ENCODE data around the gene IL1RAP.
"Not testable (repeated sequence)": the region's sequence is repeated elsewhere in the genome, so short reads cannot be mapped to it uniquely, and the experiment has no call there.

Gene IL1RAP

DNA sequence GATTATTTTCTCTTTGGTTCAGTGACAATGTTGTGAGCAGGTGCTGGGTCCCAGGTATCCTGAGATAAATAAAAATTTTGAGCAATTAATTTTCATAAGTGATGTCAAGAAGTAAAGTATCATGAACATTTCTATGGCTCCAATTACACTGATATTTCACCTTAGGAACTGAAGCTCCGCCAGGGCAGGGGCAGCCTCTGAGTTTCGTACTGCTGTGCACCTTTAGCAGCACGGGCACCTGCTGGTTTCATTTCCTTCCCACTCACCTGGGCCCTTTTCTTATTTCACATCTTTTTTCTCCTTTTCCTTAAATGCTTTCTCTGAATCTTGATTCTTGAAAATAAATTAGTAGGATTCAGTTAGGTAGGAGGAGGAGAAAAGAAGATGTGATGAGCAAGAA, 1.2 kb upstream of the IL1RAP start:
- DNase-seq (ENCODE audit: low read depth in 2 of 2) = no peak

DNA sequence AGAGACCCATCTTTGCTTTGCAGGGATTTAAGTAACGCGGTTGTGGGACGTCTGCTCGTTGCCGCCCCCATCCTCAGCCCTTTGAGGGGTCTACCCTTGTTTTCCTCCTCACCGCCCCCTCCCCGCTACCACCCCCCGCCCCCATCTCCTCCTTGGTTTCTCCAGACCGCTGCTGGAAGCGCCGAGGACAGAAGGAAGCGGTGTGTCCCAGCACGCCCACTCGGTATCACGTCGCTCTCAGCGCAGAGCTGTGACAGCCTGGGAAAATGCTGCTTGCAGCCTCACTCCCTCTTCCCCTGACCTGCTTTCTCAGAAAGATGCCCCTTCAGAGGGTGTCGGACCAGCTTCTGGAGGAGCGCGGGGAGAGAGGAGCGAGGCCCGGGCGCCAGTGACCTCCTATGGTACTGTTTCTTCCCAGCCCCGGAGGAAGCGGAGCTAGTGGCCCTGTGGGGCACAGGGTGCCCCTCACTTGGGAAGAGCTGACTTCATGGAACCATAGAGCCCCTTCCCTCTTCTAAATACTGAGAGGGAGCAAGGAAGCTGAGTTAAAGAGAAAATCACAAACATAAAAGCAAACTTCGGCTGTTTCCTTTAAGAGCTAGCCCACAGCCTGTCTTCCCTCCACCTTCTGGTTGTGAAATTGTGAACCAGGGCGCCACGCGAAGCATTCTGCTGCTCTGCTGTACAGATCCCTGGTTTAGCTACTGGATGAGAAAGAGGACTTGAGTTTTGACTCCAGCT, 698 bp downstream of the IL1RAP start:
- DNase-seq (ENCODE audit: low read depth in 2 of 2) = peak; percentile 20 to 21

DNA sequence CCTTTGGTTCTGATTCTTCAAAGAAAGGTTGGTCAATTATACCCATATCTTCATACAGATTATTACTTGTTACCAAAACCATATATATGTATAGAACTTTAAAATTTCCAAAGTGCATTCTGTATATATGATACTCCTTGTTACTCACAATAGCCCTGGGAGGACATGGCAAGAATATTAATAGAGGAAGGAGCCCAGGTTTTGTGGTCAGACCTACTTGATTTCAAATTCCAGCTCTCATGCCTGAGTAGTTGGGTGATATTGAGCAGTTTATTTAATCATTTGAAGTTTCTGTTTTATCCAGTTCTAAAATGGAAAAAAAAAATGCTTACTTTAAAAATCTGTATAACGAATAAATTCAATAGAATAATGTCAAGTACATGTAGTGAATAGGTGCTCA, 2.5 kb downstream of the IL1RAP start:
- no peak for DNase-seq (ENCODE audit: low read depth in 2 of 2)

DNA sequence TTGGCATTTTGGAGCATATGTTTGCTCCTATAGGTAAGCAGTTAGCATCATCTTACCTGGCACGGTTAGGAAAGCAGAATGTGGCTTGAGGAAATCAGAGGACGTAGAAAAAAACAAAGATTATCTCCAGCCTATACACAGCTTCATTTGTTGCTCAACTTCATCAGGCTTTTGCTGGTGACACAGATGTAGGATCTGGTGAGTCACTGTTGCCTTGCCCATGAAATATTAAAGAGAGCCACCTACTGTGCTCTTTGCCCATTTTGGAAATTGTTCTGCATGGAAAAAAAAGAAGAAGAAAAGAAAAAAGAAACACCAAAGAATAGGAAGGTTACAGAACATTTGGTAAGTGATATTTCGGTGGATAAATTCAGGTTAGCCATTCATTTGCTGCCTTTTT, 3.8 kb downstream of the IL1RAP start:
- no peak for DNase-seq (ENCODE audit: low read depth in 2 of 2)

DNA sequence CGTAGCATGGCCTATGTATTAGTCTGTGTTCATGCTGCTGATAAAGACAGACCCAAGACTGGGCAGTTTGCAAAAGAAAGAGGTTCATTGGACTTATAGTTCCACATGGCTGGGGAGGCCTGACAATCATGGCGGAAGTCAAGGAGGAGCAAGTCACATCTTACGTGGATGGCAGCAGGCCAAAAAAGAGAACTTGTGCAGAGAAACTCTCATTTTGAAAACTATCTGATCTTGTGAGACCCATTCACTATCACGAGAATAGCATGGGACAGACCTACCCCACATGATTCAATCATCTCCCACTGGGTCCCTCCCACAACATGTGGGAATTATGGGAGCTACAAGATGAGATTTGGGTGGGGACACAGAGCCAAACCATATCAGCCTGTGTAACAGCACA, 4.6 kb downstream of the IL1RAP start:
- DNase-seq (ENCODE audit: low read depth in 2 of 2) = not testable (repeated sequence)

DNA sequence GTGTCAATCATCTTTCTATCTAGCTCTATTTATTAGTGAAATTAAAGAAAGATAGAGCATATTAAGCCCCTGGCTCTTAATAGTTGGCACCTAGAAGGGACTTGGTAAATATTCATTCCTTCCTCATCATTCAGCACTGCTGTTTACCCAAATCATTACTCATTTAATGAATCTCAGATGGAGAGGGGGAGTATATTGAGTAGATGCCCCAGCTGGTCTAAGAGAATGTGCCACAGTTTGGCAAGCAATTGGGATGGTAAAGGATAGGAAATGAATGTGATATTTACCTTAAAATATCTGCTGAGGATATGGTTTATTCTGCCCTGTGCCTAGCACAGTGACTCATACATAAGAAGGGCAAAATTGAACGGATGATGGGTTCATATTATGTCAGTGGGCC, 6.0 kb downstream of the IL1RAP start:
- DNase-seq (ENCODE audit: low read depth in 2 of 2) = no peak

DNA sequence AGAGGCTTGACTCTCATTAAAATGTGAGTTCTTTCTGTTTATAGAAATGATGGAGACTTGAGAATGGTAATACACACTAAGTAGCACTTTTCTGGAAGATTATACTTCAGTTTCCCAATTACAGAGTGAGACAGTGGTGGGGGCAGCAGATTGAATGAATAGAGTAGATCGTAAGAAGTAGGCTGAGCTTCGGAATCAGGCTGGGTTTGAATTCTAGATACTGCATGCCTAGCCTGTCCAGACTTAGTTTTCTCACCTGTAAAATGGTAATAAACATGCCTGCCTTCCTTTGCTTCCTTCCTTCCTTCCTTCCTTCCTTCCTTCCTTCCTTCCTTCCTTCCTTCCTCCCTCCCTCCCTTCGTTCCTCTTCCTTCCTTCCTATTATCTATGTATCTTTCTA, 8.1 kb downstream of the IL1RAP start:
- no peak for DNase-seq (ENCODE audit: low read depth in 2 of 2)

DNA sequence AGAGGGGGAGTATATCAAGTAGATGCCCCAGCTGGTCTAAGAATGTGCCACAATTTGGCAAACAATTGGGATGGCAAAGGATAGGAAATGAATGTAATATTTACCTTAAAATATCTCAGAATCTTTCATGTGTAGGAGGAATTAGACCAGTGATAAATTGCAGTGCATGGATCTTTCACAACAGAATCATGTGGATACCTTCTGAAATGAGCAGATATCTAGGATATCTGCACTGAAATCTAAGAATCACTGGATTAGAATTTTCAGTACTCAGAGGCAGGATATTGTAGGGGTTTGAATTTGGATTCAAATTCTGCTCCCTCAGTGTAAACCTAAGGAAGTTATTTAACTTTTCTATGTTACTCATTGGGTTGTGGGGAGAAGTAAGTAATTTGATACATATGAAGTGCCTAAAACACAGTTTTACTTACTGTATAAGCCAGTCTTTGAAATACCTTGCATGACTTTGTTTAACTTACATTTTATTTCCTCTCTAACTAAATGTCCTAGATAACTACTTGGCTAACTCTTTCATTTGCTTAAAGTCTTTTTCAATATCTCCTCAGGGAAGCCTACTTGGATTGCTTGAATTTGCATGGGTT, 8.8 kb downstream of the IL1RAP start:
- DNase-seq (ENCODE audit: low read depth in 2 of 2) = no peak

DNA sequence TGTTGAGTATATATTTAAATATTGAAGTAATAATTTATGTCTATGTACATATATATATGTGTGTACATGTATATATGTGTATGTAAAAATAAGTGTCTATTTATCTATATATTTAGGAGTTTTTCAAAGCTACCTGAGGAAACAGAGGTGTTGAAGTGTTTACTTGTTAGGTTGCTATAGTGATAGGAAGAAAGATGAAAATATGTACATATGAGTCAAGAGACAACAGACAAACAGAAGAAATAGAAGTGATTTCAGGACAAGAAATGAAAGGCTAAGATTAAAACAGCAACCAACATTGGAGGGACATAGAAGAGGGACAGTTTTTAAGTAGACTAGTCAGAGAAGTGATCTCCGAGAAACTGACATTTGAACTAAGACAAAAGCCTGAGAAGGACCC, 11.1 kb downstream of the IL1RAP start:
- DNase-seq (ENCODE audit: low read depth in 2 of 2) = no peak

DNA sequence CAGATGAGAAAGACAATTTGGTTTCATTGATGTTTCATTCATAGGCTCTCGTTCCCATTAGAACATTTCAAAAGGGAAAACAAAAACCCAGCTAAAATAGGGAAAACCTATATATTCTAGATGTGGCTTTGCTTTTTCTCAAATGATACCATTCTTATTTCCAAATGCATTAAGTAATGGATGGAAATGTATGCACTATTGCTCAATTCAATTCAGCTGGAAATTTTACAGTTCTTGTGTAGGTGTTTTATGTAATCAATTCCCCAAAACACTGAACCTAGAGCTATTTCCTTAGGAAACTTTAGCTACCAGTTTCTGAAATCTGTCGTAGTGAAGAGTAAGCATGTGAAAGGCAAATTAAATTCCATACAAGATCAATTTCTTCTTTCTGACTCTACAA, 11.7 kb downstream of the IL1RAP start:
- no peak for DNase-seq (ENCODE audit: low read depth in 2 of 2)

DNA sequence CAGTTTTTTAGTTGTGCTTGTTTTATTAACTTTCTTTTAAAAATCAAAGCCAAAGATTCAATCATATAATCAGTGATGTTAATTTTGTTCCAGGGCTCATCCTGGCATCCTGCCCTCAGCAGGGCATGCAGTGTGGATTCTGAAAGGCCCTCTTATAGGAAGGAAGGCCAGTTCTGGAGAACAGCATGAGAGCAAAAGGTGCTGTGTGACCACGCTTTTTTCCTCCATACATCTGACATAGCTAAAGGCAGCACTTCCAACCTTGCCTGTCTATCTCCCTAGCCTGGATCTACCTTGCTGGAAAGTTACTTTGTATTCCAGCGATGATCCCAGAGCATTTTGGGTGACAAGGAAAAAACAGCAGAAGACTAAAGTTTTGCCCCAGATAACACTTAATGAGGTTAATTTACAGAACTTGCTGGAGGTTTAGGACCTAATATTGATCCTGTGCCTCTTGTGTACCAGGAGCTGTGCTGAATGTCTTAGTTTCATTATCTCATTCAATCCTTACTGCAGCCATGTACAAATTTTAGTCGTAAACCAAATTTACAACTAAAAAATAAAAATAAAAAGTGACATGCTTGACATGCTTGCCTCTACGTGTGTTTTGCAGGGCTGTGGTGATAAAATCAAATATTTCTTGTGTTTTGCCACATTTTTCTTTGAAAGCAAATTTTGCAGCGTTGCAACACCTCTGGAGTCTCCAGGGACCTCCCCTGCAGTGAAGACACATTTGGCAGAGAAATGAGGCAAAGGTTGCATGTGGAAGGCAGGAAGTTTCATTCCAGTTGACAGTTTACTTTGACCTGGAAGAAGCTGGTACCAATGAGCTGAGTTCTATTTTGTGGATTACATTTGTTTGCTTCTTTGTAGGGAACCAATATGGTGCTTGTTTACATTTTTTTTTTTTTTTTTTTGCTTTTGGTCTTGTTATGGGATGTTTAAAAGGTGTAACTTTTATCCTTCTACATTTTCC, 13.2 kb downstream of the IL1RAP start:
- DNase-seq (ENCODE audit: low read depth in 2 of 2) = no peak

DNA sequence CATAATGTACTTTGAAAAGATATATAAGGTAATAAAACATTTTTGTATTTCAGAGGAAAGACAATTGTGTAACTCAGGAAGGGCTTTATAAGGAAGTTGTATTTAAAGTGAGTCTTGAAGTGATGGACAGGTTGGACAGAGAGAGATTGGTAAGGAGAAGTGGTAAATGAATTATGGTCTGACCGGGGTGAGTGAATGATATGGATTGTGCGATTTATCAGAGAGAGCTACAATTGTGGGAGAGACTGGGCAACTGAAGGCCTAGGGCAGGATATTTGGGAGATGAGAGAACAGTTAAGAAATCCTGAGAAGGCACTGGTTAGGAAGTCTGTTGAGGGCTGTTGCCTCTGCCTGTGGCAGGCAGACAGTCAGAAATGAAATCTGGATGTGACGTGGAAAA, 14.8 kb downstream of the IL1RAP start:
- no peak for DNase-seq (ENCODE audit: low read depth in 2 of 2)

DNA sequence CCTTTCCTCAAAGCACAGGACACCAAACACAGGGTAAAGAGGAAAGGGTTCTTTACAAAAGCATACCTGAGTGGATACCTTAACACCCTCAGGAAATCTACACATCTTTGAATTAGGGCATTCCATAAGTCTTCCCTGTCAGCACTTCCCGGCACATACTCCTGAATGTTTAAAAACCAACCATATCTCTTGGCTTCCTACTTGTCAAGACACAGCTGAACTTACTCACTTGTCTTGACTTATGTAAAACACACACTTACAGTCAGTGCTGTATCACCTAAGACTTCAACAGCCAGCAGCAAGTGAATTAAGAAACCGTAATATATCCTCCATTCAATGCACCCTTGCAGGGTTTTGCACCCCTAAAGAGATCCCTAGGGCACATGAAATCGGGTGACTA, 17.5 kb downstream of the IL1RAP start:
- DNase-seq (ENCODE audit: low read depth in 2 of 2) = no peak

DNA sequence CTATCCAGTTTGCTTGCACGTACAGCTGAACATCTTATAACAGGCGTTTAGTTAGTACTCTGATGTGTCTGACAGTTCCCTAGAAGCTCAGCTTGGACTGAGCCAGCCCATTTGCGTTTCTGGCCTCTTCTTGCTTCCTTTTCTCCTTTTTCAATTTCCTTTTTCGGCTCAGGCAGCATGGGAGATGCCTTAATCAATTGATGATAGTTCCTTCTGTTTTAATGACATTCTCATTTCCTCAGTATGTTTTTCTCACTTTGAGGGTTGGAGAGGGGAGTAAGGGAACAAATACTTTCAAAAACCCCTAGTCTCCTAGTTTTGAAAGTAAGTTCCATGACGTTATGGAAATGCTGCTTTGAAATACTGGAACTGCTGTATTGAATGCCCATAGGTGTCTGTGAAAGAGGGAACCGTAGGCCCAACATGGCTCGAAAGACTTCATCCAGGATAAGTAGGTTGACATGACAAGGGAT, 18.9 kb downstream of the IL1RAP start:
- no peak for DNase-seq (ENCODE audit: low read depth in 2 of 2)

DNA sequence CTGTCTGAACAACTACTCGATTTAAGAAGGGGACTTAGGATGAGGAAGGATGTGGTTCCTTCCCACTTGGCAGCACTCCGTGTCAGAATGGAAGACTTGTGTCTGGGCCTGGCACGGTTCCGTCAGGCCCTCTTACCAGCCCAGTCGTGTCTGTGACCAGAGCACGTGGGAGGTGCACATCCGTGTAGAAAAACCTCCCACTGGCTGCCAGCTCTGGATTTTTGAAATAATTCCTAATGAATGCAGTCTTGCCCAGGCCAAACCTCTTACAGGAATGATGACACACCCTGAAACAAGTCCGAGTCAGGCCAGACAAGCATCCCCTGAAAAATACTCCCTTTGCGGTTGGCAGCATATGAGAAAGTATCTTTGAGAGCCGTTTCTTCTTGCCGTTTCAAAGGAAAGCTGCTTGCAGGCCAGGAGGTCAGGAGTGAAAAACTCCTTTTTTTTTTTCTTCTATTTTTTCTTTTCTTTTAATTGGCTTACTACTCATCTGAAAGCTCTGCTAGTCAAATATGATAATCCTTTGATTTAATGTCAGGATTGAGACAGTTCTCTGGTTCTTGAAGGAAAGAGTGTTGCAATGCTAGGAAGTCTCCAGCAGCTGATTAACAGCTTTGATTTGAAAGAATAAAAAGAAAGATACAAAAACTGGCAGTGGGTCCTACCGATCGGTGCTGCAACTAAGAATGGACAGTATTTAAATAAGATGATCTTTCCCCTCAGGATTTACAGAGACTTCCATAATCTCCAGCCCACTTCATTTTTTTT, 19.8 kb downstream of the IL1RAP start:
- no peak for DNase-seq (ENCODE audit: low read depth in 2 of 2)

DNA sequence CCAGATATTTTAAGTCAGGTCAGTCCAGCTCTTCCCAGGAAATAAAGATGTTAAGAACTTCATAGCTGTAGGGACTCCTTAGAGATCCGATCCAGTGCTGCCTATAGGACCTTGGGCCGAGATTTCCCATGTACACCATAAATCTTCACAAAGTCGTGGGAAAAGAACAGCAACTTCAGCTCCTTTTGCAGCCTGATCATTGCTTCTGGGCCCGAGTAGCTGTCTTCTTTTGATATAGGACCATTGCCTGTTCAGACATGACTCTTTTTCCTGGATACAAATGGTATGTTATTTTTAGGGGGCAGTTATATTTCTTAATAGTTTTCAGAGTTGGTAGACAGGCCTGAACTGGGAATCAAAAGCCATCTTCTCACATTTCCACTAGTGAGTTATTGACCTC, 20.5 kb downstream of the IL1RAP start:
- no peak for DNase-seq (ENCODE audit: low read depth in 2 of 2)

DNA sequence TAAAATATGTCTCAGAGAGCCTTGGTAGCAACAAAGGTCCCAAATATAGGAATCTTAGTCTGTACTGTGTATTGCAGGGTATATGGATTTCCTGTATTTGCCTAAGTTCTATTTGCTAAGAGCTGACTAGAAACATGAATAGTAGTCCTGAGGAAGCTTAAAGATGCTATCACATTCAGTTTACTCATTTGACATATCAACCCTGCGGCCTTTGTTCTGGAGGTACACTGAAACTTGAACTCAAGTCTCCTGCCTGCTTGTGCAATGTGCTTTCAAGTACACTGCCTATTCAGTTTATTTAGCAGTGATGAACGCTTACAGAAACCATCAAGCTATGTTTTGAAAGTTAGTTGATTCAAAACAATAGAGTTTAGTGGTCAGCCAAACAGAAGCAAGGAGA, 21.1 kb downstream of the IL1RAP start:
- no peak for DNase-seq (ENCODE audit: low read depth in 2 of 2)

DNA sequence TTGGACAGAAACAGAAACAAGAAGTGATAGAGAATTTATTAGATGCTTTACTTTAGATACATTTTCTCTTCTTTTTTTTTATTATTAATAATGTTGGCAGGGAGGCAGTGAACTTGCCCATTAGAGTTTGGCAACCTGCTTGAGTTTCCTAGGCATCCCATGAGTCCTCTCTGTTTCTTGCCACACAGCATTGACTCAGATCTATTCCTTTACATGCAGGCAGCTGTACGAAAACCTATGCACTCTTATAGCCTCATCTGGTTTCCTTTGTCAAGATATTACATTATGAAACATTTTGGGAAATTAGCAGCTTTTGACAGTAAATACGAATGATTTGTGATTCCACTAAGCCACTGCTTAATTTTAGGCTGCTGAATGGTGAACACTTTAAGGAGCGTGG, 23.3 kb downstream of the IL1RAP start:
- DNase-seq (ENCODE audit: low read depth in 2 of 2) = no peak

DNA sequence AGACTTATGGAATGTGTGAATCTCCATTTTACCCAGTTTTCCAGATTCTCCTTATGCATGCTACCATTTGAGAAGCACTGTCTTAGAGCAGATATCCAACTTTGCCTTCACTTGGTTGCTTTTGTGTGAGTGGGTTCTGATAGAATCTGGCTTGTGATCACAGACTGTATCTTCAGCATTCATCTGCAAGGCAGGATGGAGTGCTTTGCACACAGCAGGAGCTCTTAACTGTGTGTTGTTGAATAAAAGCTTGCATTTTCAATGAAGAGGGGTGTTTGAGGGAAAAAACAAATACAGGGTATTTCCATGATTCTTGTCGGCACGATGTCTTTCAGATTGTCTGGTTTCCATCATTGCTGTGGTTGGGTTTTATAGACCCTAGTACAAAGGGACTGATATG, 24.4 kb downstream of the IL1RAP start:
- DNase-seq (ENCODE audit: low read depth in 2 of 2) = no peak

DNA sequence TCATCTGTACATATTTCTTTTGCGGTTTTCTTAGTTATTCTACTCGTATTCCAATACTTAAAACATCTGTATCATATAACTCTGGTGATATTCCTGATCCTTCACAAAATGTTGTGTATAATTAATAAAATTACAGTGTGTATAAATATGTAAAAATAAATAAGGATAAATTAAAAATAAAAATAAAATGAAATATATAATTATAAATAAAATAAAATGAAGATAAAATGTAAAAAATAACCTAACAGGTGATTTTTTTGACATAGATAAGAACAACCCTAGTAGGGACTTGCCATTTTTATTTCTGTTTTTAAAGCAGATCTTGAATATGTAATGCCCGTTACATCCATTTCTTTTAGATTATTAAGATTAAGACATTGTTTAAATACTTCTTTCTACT, 25.6 kb downstream of the IL1RAP start:
- no peak for DNase-seq (ENCODE audit: low read depth in 2 of 2)

DNA sequence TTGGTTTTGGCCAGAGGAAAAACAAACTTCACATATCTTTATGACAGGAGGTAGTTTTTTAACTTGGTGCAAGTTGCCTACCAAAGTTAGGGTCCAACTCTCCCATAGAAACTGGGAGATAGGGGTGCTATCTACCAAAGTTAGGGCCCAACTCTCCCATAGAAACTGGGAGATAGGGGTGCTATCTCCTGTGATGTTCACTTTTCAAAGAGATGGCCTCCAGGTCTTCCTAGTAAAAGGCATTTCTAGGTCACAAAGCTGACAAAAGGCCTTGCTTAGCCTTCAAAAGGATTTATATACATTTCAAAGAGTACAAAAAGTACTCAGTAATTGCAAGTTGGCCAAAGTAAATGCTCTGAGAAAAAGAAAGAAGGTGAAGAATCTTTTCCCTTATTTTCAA, 27.1 kb downstream of the IL1RAP start:
- no peak for DNase-seq (ENCODE audit: low read depth in 2 of 2)

DNA sequence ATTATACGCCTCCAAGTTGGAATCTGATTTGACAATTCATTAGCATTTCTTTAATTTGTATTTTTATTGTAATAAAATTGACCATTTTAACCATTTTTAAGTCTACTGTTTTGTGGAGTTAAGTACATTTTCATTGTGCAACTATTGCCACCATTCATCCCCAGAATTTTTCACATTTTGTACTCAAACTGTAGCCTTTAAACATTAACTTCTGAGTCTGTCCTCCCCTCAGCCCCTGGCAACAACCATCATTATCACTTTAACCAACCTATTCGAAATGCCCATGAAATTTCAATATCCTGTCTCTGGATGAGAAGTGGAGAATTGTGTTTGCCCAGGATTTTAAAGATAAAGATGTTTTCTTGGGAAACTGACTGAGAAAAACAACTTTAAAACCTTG, 27.7 kb downstream of the IL1RAP start:
- DNase-seq (ENCODE audit: low read depth in 2 of 2) = no peak

All from stimulated activated CD4-positive, alpha-beta T cell treated with anti-CD3 and anti-CD28 coated beads, Interleukin-4, amount 100 ng/mL, for 48 hours (primary cell).